ENCODE results near the gene ITGB1. TPM values are rescaled to one million over a fixed set of nuclear protein-coding genes. Genes with fewer than 3 reads are reported as not detected.

The ITGB1 gene
- total RNA-seq, 2 experiments from 2014 or later, result 43.2 to 48.9 TPM

GRCh38 chr10:32964270-32964669 is 6.2 kb upstream of the ITGB1 start:
- peaks cover 19% of the 10 kb centered on the region for H3K4me1 Mint-ChIP-seq
- no peaks in the 10 kb centered on the region for H3K27me3 Mint-ChIP-seq
- DNase-seq, result no peak
- H3K36me3 Mint-ChIP-seq, result no peaks in the 10 kb centered on the region
- H3K9me3 Mint-ChIP-seq, result no peaks in the 10 kb centered on the region
- H3K27ac Mint-ChIP-seq, result no peak overlapping the region
- H3K4me3 Mint-ChIP-seq, result no peak overlapping the region

GRCh38 chr10:32963096-32963495 is 5.1 kb upstream of the ITGB1 start:
- Mint-ChIP-seq H3K4me3 (no peak overlapping the region), H3K36me3 (no peaks in the 10 kb centered on the region), H3K9me3 (no peaks in the 10 kb centered on the region), H3K4me1 (peaks cover 24% of the 10 kb centered on the region), H3K27ac (no peak overlapping the region), H3K27me3 (no peaks in the 10 kb centered on the region)
- no peak for DNase-seq

- Mint-ChIP-seq H3K9me3 (no peaks in the 10 kb centered on the region), H3K4me1 (peaks cover 24% of the 10 kb centered on the region), H3K27me3 (no peaks in the 10 kb centered on the region), H3K4me3 (no peak overlapping the region), H3K27ac (no peak overlapping the region), H3K36me3 (no peaks in the 10 kb centered on the region)
- no peak for DNase-seq
Observed at GRCh38 chr10:32962521-32962920, 4.5 kb upstream of the ITGB1 start.

DNA sequence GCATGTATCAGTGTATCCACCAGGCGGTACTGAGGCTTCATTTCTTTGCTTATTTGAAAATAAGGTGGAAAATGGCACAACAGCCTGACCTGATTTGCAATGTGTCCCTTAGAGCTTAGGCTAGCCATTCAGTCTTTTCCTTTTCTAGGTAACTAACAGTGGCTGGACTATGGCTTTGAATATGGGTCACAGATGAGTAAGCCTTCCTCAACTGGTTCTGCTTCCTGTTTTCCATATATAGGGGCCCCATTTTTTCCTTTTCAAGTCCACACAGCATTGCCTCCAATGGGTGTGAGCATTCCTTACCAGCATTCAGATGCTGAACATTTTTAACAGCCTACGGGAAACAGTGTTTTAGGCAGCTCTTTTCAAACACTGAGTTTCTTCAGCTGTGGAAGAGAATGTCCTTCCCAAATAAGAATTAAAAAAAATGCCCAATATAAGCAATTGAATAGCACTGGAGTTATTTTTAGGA is 3.9 kb upstream of the ITGB1 start:
- H3K27ac Mint-ChIP-seq, result no peak overlapping the region
- no peak overlapping the region for H3K4me3 Mint-ChIP-seq
- H3K4me1 Mint-ChIP-seq, result peaks cover 24% of the 10 kb centered on the region
- no peaks in the 10 kb centered on the region for H3K36me3 Mint-ChIP-seq
- H3K27me3 Mint-ChIP-seq, result no peaks in the 10 kb centered on the region
- no peaks in the 10 kb centered on the region for H3K9me3 Mint-ChIP-seq
- DNase-seq, result no peak

DNA sequence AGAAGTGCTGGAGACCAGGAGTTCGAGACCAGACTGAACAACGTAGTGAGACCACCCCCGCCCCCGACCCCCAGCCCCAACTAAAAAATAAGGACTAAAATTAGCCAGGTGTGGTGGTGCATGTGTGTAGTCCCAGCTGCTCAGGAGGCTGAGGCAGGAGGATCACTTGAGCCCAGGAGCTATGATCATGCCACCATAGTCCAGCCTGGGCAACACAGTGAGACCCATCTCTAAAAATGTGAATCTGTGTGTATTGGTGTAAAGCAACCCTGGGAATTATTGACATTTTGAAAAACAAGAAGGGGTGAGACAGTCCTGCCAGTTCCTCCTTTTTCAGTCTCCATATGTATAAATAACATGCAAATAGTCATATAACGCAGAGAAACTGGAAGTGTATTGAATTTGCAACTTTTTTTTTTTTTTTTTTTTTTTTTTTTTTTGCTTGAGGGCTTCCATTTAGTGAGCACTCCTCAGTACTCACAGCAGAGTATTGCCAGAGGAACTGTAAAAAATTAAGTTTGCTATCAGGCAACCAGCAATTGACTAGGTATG is 3.4 kb upstream of the ITGB1 start:
- no peaks in the 10 kb centered on the region for H3K36me3 Mint-ChIP-seq
- H3K27ac Mint-ChIP-seq, result no peak overlapping the region
- H3K9me3 Mint-ChIP-seq, result no peaks in the 10 kb centered on the region
- H3K27me3 Mint-ChIP-seq, result no peaks in the 10 kb centered on the region
- peaks cover 26% of the 10 kb centered on the region for H3K4me1 Mint-ChIP-seq
- no peak overlapping the region for H3K4me3 Mint-ChIP-seq
- no peak for DNase-seq

DNA sequence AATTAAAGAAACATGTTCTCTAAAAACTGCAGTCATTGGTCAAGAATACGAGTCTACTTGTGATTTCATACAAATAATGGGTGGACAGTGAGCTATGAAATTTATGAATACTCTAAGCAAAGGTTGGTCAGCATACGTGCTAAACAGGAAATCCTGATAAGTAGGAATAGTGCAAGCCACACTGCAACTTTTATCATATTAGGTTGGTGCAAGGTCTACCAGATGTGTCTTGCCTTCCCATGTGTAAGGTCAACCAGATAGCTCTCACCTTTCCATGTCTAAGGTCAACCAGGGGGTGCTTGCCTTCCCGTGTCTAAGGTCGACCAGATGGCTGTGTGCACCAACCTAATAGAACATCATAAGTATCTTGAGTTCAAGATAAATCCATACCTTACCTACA is 2.0 kb upstream of the ITGB1 start:
- peaks cover 36% of the 10 kb centered on the region for H3K4me1 Mint-ChIP-seq
- DNase-seq, result no peak
- no peaks in the 10 kb centered on the region for H3K36me3 Mint-ChIP-seq
- no peaks in the 10 kb centered on the region for H3K9me3 Mint-ChIP-seq
- H3K4me3 Mint-ChIP-seq, result no peak overlapping the region
- no peaks in the 10 kb centered on the region for H3K27me3 Mint-ChIP-seq
- no peak overlapping the region for H3K27ac Mint-ChIP-seq

DNA sequence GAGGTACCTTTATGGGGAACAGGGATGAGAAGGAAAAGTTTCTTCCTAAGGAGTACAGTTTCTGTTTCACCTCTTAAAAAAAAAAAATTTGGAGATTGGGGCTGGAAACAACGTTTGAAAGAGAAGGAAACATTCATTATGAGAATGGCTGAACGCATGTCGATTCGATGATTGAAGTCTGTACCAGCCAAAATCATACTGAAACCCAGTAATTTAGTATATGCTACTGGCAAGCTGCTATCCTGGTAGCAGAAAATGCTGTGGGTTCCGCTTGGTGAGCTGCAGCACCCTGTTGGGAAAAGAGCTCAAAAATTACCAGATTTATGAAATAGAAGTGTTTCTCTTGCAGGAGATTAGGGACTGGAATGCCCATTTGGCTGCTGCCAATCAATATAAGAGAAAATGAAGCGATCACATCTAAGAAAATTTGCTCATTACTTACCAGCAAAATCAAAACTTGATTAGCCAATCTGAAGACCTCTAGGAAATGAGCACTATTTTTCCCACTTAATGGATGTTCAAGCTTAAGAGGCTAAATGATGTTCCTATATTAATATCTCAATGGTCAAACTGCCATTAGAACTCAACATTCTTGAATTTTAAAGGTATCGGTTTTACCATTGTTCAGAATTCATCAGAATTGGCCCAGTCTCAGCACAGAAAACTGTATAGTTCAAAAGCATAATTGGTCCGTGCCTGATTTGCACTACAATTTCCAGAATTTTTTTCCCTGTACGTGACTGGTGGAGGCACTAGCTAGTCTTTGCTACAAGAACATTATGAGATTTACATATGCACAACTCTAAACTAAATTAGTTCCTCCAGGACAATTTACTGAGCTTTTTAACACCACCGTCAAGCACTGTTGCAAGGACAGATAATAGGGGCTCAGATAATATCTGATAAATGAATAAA is 1.2 kb upstream of the ITGB1 start:
- Mint-ChIP-seq H3K4me1 (peaks cover 41% of the 10 kb centered on the region), H3K36me3 (no peaks in the 10 kb centered on the region), H3K27me3 (no peaks in the 10 kb centered on the region), H3K4me3 (peak overlapping the region; percentile 78), H3K27ac (peak overlapping the region; percentile 82), H3K9me3 (no peaks in the 10 kb centered on the region)
- DNase-seq, result peak; percentile 28

- peak overlapping the region; percentile 81 for H3K4me3 Mint-ChIP-seq
- peak; percentile 58 for DNase-seq
- no peaks in the 10 kb centered on the region for H3K27me3 Mint-ChIP-seq
- no peaks in the 10 kb centered on the region for H3K9me3 Mint-ChIP-seq
- H3K4me1 Mint-ChIP-seq, result peaks cover 55% of the 10 kb centered on the region
- peak overlapping the region; percentile 25 for H3K27ac Mint-ChIP-seq
- H3K36me3 Mint-ChIP-seq, result no peaks in the 10 kb centered on the region
Observed at GRCh38 chr10:32957341-32958084, 517 bp downstream of the ITGB1 start.

GRCh38 chr10:32956365-32957197 is 1.4 kb downstream of the ITGB1 start:
- H3K9me3 Mint-ChIP-seq, result no peaks in the 10 kb centered on the region
- H3K36me3 Mint-ChIP-seq, result no peaks in the 10 kb centered on the region
- no peaks in the 10 kb centered on the region for H3K27me3 Mint-ChIP-seq
- H3K27ac Mint-ChIP-seq, result no peak overlapping the region
- no peak for DNase-seq
- H3K4me3 Mint-ChIP-seq, result peak overlapping the region; percentile 81
- H3K4me1 Mint-ChIP-seq, result peaks cover 53% of the 10 kb centered on the region

GRCh38 chr10:32955790-32956189 is 2.2 kb downstream of the ITGB1 start:
- Mint-ChIP-seq H3K4me3 (no peak overlapping the region), H3K9me3 (no peaks in the 10 kb centered on the region), H3K36me3 (peaks cover 4% of the 10 kb centered on the region), H3K4me1 (peaks cover 54% of the 10 kb centered on the region), H3K27ac (no peak overlapping the region), H3K27me3 (no peaks in the 10 kb centered on the region)
- no peak for DNase-seq

DNA sequence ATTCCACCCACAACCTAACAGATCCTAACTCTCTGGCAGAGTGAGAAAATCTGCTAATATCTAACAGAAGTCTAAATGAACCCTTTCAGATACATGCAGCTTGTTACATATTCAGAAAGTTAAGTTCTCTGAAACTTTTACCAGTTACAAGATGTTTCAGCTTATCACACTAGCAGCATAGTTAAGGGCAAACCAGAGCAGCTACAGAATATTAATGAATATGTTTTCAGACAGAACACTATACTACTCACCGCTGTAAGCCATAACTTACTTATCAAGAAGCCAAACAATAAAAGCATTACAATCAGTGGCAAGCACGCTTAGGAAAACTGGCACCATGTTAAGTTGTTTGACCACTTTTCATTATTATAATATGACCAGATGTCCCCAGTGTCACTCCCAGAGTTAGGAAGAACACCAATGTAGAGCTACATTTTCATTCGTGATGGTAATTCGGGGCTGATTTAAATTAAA is 2.7 kb downstream of the ITGB1 start:
- H3K9me3 Mint-ChIP-seq, result no peaks in the 10 kb centered on the region
- DNase-seq, result no peak
- no peak overlapping the region for H3K27ac Mint-ChIP-seq
- no peaks in the 10 kb centered on the region for H3K27me3 Mint-ChIP-seq
- H3K36me3 Mint-ChIP-seq, result peaks cover 7% of the 10 kb centered on the region
- peaks cover 58% of the 10 kb centered on the region for H3K4me1 Mint-ChIP-seq
- no peak overlapping the region for H3K4me3 Mint-ChIP-seq

- H3K27ac Mint-ChIP-seq, result no peak overlapping the region
- no peak overlapping the region for H3K4me3 Mint-ChIP-seq
- peaks cover 56% of the 10 kb centered on the region for H3K4me1 Mint-ChIP-seq
- H3K27me3 Mint-ChIP-seq, result no peaks in the 10 kb centered on the region
- H3K36me3 Mint-ChIP-seq, result peaks cover 10% of the 10 kb centered on the region
- DNase-seq, result no peak
- H3K9me3 Mint-ChIP-seq, result no peaks in the 10 kb centered on the region
Observed at GRCh38 chr10:32954545-32955298, 3.3 kb downstream of the ITGB1 start.

DNA sequence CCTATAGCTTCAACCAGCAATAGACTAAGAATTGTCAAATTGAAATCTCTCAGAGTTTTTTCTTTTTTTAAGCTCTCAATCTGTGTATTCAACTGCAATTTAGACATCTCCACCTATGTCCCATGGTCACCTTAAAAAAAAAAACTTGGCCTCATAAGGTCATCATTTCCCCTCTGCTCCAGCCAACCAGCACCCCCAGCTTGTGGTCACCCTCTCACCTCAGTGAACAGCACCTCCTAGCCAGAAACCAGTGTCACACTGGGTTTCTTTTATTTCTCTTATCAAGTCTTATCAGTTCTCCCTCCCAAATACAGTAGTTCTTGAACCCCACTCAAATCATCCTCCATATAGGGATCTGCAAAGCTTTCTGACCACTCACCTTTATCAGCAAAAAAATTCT is 4.0 kb downstream of the ITGB1 start:
- DNase-seq, result no peak
- H3K27ac Mint-ChIP-seq, result peak overlapping the region; percentile 52
- H3K4me1 Mint-ChIP-seq, result peaks cover 56% of the 10 kb centered on the region
- H3K9me3 Mint-ChIP-seq, result no peaks in the 10 kb centered on the region
- H3K27me3 Mint-ChIP-seq, result no peaks in the 10 kb centered on the region
- H3K36me3 Mint-ChIP-seq, result peaks cover 13% of the 10 kb centered on the region
- no peak overlapping the region for H3K4me3 Mint-ChIP-seq
